ENCODE data around the gene OSBPL9.
"Not testable (repeated sequence)": the region's sequence is repeated elsewhere in the genome, so short reads cannot be mapped to it uniquely, and the experiment has no call there.

OSBPL9 gene

GRCh38 chr1:51673279-51673678 lies 56.4 kb downstream of the OSBPL9 start:
- Mint-ChIP-seq H3K4me1 (ENCODE audit: low read depth) (no peaks in the 10 kb centered on the region), H3K27ac (no peak overlapping the region), H3K4me3 (no peak overlapping the region), H3K9me3 (no peaks in the 10 kb centered on the region), H3K36me3 (ENCODE audit: low read depth) (no peaks in the 10 kb centered on the region), H3K27me3 (ENCODE audit: low read depth) (no peaks in the 10 kb centered on the region)
- no peak for DNase-seq (ENCODE audit: low spot score)

DNA sequence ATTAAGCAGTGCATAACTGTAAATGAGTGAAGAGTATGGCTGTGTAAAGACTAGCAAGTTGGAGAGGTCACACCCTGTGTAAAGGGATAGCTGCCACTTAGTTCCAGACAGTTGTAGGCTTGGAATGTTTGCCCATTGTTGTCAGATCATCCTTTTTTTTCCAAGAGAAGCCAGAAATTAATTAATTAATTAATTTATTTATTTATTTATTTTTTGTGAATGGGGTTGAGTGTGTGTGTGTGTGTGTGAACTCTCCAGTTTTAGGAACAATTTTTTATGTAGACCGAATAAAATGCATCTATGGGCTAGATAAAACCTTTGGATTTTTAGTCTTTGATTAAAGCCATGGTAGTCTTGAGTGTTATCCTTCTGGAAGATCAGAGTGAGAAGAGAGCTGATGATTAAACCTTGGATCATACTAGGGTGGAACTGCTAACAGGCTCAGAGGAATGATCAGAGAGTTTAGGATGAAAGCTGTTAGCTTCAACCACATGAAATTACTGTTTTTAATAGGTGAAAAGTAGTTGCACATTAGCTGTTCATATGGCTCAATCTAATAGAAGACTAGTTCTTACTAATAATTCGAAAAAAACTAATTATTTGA lies 58.4 kb downstream of the OSBPL9 start:
- DNase-seq (ENCODE audit: low spot score) = no peak
- Mint-ChIP-seq H3K9me3 (no peaks in the 10 kb centered on the region), H3K27ac (no peak overlapping the region), H3K4me3 (no peak overlapping the region), H3K27me3 (ENCODE audit: low read depth) (no peaks in the 10 kb centered on the region), H3K36me3 (ENCODE audit: low read depth) (no peaks in the 10 kb centered on the region), H3K4me1 (ENCODE audit: low read depth) (peaks cover 3% of the 10 kb centered on the region)

DNA sequence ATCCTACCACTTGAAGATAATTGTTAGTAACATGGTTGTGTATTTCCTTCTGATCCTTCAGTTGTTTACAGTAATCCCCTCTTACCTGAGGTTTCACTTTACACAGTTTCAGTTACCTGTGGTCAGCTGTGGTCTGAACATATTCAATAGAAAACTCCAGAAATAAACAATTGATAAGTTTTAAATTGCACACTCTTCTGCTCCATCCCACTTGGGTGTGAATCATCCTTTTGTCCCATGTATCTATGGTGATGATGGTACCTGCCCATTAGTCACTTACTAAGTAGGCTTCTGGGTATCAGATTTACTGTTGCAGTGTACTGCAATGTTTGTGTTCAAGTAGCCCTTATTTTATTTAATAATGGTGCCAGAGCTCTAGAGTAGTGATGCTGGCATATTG lies 62.5 kb downstream of the OSBPL9 start:
- H3K27ac Mint-ChIP-seq = no peak overlapping the region
- H3K4me1 Mint-ChIP-seq (ENCODE audit: low read depth) = peaks cover 3% of the 10 kb centered on the region
- H3K36me3 Mint-ChIP-seq (ENCODE audit: low read depth) = no peaks in the 10 kb centered on the region
- no peak overlapping the region for H3K4me3 Mint-ChIP-seq
- no peaks in the 10 kb centered on the region for H3K27me3 Mint-ChIP-seq (ENCODE audit: low read depth)
- H3K9me3 Mint-ChIP-seq = no peaks in the 10 kb centered on the region
- DNase-seq (ENCODE audit: low spot score) = no peak

- DNase-seq (ENCODE audit: low spot score) = no peak
- no peak overlapping the region for H3K27ac Mint-ChIP-seq
- H3K9me3 Mint-ChIP-seq = no peaks in the 10 kb centered on the region
- H3K27me3 Mint-ChIP-seq (ENCODE audit: low read depth) = no peaks in the 10 kb centered on the region
- no peaks in the 10 kb centered on the region for H3K4me1 Mint-ChIP-seq (ENCODE audit: low read depth)
- H3K36me3 Mint-ChIP-seq (ENCODE audit: low read depth) = no peaks in the 10 kb centered on the region
- no peak overlapping the region for H3K4me3 Mint-ChIP-seq
These were observed 67.9 kb downstream of the OSBPL9 start for GRCh38 chr1:51684776-51685175.

DNA sequence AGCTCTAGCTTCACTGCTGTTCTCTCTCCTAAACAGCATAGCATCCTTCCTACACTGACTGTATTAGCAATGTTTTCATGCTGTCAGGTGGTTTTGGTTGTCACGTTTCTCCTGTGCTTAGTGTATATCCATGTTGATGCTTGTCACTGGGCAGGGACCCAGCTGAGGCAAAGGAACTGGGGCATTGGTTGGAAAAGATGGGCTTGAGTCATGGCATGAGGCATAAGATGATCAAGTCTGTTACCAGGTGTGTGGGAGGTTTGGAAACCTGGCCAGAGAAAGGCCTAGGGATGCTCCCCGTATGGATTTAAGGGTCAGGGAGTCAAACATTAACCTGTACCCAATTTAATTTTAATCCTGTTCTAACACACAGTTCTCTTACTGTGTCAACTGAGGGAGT lies 69.6 kb downstream of the OSBPL9 start:
- Mint-ChIP-seq H3K27ac (no peak overlapping the region), H3K27me3 (ENCODE audit: low read depth) (no peaks in the 10 kb centered on the region), H3K36me3 (ENCODE audit: low read depth) (no peaks in the 10 kb centered on the region), H3K4me3 (no peak overlapping the region), H3K9me3 (no peaks in the 10 kb centered on the region), H3K4me1 (ENCODE audit: low read depth) (no peaks in the 10 kb centered on the region)
- DNase-seq (ENCODE audit: low spot score) = no peak

DNA sequence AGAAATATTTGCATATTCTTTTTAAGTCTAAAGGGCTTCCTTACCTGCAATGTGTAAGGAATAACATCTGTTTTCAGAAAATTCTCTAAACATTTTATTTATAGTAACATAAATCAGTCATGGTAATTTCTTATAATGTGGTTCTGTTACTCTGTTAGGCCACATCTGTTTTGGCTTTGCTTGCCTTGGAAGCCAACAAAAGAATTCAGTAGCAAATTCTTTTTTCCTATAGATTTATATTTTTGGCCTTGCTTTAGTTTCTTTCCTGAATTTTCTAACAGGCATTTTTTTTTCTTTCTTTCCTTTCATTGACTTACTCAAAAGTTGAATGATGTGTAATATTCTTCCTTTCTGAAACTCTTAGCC lies 72.2 kb downstream of the OSBPL9 start:
- no peak overlapping the region for H3K27ac Mint-ChIP-seq
- H3K4me1 Mint-ChIP-seq (ENCODE audit: low read depth) = no peaks in the 10 kb centered on the region
- H3K4me3 Mint-ChIP-seq = no peak overlapping the region
- H3K36me3 Mint-ChIP-seq (ENCODE audit: low read depth) = no peaks in the 10 kb centered on the region
- no peaks in the 10 kb centered on the region for H3K27me3 Mint-ChIP-seq (ENCODE audit: low read depth)
- no peaks in the 10 kb centered on the region for H3K9me3 Mint-ChIP-seq
- DNase-seq (ENCODE audit: low spot score) = no peak

DNA sequence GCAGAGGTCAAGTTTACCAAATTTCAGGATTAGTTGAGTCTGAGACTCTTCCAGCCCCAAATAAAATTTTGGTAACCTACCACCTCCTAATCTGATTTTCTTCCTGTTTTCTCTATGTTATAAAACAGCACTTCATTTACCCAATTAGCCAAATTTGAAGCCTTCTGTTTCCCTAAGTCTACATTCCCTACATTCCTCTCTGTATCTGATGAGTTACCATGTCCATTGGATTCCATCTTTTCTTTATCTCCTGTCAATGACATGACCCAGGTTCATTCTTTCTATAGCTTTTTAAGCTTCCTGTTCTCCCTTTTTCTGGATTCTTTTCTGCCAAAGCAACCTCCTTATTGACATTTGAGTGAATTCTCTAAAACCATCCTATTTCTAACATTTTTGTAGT lies 72.8 kb downstream of the OSBPL9 start:
- Mint-ChIP-seq H3K27me3 (ENCODE audit: low read depth) (no peaks in the 10 kb centered on the region), H3K4me1 (ENCODE audit: low read depth) (no peaks in the 10 kb centered on the region), H3K27ac (no peak overlapping the region), H3K36me3 (ENCODE audit: low read depth) (no peaks in the 10 kb centered on the region), H3K9me3 (no peaks in the 10 kb centered on the region), H3K4me3 (no peak overlapping the region)
- DNase-seq (ENCODE audit: low spot score) = no peak

- Mint-ChIP-seq H3K27ac (no peak overlapping the region), H3K36me3 (ENCODE audit: low read depth) (no peaks in the 10 kb centered on the region), H3K27me3 (ENCODE audit: low read depth) (no peaks in the 10 kb centered on the region), H3K4me1 (ENCODE audit: low read depth) (no peaks in the 10 kb centered on the region), H3K4me3 (no peak overlapping the region), H3K9me3 (no peaks in the 10 kb centered on the region)
- no peak for DNase-seq (ENCODE audit: low spot score)
These were observed 73.5 kb downstream of the OSBPL9 start for GRCh38 chr1:51690285-51690961.

- Mint-ChIP-seq H3K27me3 (ENCODE audit: low read depth) (no peaks in the 10 kb centered on the region), H3K27ac (no peak overlapping the region), H3K9me3 (no peaks in the 10 kb centered on the region), H3K36me3 (ENCODE audit: low read depth) (no peaks in the 10 kb centered on the region), H3K4me3 (no peak overlapping the region), H3K4me1 (ENCODE audit: low read depth) (no peaks in the 10 kb centered on the region)
- DNase-seq (ENCODE audit: low spot score) = no peak
These were observed 75.0 kb downstream of the OSBPL9 start for GRCh38 chr1:51691920-51692319.

GRCh38 chr1:51693419-51694155 lies 76.7 kb downstream of the OSBPL9 start:
- Mint-ChIP-seq H3K36me3 (ENCODE audit: low read depth) (no peaks in the 10 kb centered on the region), H3K27ac (no peak overlapping the region), H3K4me3 (no peak overlapping the region), H3K4me1 (ENCODE audit: low read depth) (no peaks in the 10 kb centered on the region), H3K27me3 (ENCODE audit: low read depth) (no peaks in the 10 kb centered on the region), H3K9me3 (no peaks in the 10 kb centered on the region)
- DNase-seq (ENCODE audit: low spot score) = no peak

GRCh38 chr1:51697166-51697565 lies 80.3 kb downstream of the OSBPL9 start:
- no peak for DNase-seq (ENCODE audit: low spot score)

GRCh38 chr1:51699391-51699790 lies 82.5 kb downstream of the OSBPL9 start:
- no peak overlapping the region for H3K27ac Mint-ChIP-seq
- no peaks in the 10 kb centered on the region for H3K4me1 Mint-ChIP-seq (ENCODE audit: low read depth)
- no peaks in the 10 kb centered on the region for H3K36me3 Mint-ChIP-seq (ENCODE audit: low read depth)
- H3K4me3 Mint-ChIP-seq = no peak overlapping the region
- H3K9me3 Mint-ChIP-seq = no peaks in the 10 kb centered on the region
- peaks cover 5% of the 10 kb centered on the region for H3K27me3 Mint-ChIP-seq (ENCODE audit: low read depth)
- no peak for DNase-seq (ENCODE audit: low spot score)

More at GRCh38 chr1:51697166-51697565, 80.3 kb downstream of the OSBPL9 start:
- H3K4me1 Mint-ChIP-seq (ENCODE audit: low read depth) = no peaks in the 10 kb centered on the region
- no peak overlapping the region for H3K4me3 Mint-ChIP-seq
- H3K27me3 Mint-ChIP-seq (ENCODE audit: low read depth) = peaks cover 3% of the 10 kb centered on the region
- H3K27ac Mint-ChIP-seq = no peak overlapping the region
- no peaks in the 10 kb centered on the region for H3K9me3 Mint-ChIP-seq
- no peaks in the 10 kb centered on the region for H3K36me3 Mint-ChIP-seq (ENCODE audit: low read depth)

GRCh38 chr1:51701782-51702181 lies 84.9 kb downstream of the OSBPL9 start:
- not testable (repeated sequence) for H3K27ac Mint-ChIP-seq; H3K4me1 Mint-ChIP-seq (ENCODE audit: low read depth); H3K36me3 Mint-ChIP-seq (ENCODE audit: low read depth)

GRCh38 chr1:51702220-51702619 lies 85.3 kb downstream of the OSBPL9 start:
- H3K27ac Mint-ChIP-seq; H3K9me3 Mint-ChIP-seq; H3K27me3 Mint-ChIP-seq (ENCODE audit: low read depth); H3K4me1 Mint-ChIP-seq (ENCODE audit: low read depth); DNase-seq (ENCODE audit: low spot score); H3K4me3 Mint-ChIP-seq; H3K36me3 Mint-ChIP-seq (ENCODE audit: low read depth): not testable (repeated sequence)

More at GRCh38 chr1:51701782-51702181, 84.9 kb downstream of the OSBPL9 start:
- H3K27me3 Mint-ChIP-seq (ENCODE audit: low read depth); H3K9me3 Mint-ChIP-seq; H3K4me3 Mint-ChIP-seq; DNase-seq (ENCODE audit: low spot score): not testable (repeated sequence)

Data from T-helper 2 cell treated with Interferon-gamma antibody and Interleukin-4, amounts not matched to agents 5 μg/mL and 100 μg/mL, for 36 hours (primary cell).